ENCODE results near the gene ITSN1. TPM values are rescaled to one million over a fixed set of nuclear protein-coding genes. Genes with fewer than 3 reads are reported as not detected.

ITSN1 gene
- total and polyA plus RNA-seq, 4 donors = 20.3 to 112 (median 40.2) TPM

DNA sequence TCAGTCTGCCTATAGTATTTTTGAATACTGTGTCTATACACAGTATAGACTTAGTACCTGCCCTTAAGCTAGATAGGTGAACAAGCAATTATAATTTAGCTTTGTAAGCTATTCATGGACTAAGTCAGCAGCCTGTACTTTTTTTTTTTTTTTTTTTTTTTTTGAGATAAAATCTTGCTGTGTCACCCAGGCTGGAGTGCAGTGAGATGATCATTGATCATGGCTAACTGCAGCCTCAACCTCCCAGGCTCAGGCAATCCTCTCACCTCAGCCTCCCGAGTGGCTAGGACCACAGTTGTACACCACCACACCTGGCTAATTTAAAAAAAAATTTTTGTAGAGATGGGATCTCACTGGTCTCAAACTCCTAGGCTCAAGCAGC is 17.3 kb downstream of the ITSN1 start:
- WGBS = 96% methylated on average over 1 of the region's 1 CpG

More for the DNA sequence above, 17.3 kb downstream of the ITSN1 start:
- H3K4me3 ChIP-seq (ENCODE audit: low read depth in 1 of 3, low read length in 3 of 3) = no peak overlapping the region
- H3K4me1 ChIP-seq (ENCODE audit: control insufficient read depth in 4 of 4, insufficient read depth in 4 of 4, low read length in 3 of 4) = peaks cover 2 to 18% (median 11%) of the 10 kb centered on the region in 4 donors
- H3K9me3 ChIP-seq (ENCODE audit: control insufficient read depth in 4 of 4, low read length in 3 of 4) = no peaks in the 10 kb centered on the region
- no peaks in the 10 kb centered on the region for H3K27me3 ChIP-seq (ENCODE audit: control insufficient read depth in 4 of 4, insufficient read depth in 4 of 4, low read length in 3 of 4)
- H3K27ac ChIP-seq (ENCODE audit: low read depth in 1 of 2, low read length in 2 of 2) = no peak overlapping the region
- DNase-seq (ENCODE audit: low spot score) = no peak
- TF ChIP-seq HNF4G (IDR thresholded peaks at IDR 0.05) (no peak), RXRA (IDR thresholded peaks at IDR 0.05) (no peak), YY1 (IDR thresholded peaks at IDR 0.05) (no peak), NR2F2 (IDR thresholded peaks at IDR 0.05) (no peak), FOXA2 (IDR thresholded peaks at IDR 0.05) (no peak), TAF1 (conservative IDR thresholded peaks at IDR 0.05) (no peak), JUND (IDR thresholded peaks at IDR 0.05) (no peak), SP1 (IDR thresholded peaks at IDR 0.05) (no peak), FOXA1 (IDR thresholded peaks at IDR 0.05) (no peak), GABPA (IDR thresholded peaks at IDR 0.05 in 1 of 2, conservative IDR thresholded peaks at IDR 0.05 in 1 of 2) (no peak), RAD21 (IDR thresholded peaks at IDR 0.05) (no peak), HNF4A (conservative IDR thresholded peaks at IDR 0.05) (no peak), EGR1 (IDR thresholded peaks at IDR 0.05; ENCODE audit: low read depth in 2 of 2) (no peak)
- TF ChIP-seq, protein P1, sequence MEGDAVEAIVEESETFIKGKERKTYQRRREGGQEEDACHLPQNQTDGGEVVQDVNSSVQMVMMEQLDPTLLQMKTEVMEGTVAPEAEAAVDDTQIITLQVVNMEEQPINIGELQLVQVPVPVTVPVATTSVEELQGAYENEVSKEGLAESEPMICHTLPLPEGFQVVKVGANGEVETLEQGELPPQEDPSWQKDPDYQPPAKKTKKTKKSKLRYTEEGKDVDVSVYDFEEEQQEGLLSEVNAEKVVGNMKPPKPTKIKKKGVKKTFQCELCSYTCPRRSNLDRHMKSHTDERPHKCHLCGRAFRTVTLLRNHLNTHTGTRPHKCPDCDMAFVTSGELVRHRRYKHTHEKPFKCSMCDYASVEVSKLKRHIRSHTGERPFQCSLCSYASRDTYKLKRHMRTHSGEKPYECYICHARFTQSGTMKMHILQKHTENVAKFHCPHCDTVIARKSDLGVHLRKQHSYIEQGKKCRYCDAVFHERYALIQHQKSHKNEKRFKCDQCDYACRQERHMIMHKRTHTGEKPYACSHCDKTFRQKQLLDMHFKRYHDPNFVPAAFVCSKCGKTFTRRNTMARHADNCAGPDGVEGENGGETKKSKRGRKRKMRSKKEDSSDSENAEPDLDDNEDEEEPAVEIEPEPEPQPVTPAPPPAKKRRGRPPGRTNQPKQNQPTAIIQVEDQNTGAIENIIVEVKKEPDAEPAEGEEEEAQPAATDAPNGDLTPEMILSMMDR (IDR thresholded peaks at IDR 0.05; ENCODE audit: low read depth, low read length, missing input control) = no peak
- TF ChIP-seq, protein P2, sequence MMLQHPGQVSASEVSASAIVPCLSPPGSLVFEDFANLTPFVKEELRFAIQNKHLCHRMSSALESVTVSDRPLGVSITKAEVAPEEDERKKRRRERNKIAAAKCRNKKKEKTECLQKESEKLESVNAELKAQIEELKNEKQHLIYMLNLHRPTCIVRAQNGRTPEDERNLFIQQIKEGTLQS (IDR thresholded peaks at IDR 0.05) = no peak
- TF ChIP-seq, protein P3, sequence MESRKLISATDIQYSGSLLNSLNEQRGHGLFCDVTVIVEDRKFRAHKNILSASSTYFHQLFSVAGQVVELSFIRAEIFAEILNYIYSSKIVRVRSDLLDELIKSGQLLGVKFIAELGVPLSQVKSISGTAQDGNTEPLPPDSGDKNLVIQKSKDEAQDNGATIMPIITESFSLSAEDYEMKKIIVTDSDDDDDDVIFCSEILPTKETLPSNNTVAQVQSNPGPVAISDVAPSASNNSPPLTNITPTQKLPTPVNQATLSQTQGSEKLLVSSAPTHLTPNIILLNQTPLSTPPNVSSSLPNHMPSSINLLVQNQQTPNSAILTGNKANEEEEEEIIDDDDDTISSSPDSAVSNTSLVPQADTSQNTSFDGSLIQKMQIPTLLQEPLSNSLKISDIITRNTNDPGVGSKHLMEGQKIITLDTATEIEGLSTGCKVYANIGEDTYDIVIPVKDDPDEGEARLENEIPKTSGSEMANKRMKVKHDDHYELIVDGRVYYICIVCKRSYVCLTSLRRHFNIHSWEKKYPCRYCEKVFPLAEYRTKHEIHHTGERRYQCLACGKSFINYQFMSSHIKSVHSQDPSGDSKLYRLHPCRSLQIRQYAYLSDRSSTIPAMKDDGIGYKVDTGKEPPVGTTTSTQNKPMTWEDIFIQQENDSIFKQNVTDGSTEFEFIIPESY (IDR thresholded peaks at IDR 0.05) = no peak
- TF ChIP-seq, protein P4, sequence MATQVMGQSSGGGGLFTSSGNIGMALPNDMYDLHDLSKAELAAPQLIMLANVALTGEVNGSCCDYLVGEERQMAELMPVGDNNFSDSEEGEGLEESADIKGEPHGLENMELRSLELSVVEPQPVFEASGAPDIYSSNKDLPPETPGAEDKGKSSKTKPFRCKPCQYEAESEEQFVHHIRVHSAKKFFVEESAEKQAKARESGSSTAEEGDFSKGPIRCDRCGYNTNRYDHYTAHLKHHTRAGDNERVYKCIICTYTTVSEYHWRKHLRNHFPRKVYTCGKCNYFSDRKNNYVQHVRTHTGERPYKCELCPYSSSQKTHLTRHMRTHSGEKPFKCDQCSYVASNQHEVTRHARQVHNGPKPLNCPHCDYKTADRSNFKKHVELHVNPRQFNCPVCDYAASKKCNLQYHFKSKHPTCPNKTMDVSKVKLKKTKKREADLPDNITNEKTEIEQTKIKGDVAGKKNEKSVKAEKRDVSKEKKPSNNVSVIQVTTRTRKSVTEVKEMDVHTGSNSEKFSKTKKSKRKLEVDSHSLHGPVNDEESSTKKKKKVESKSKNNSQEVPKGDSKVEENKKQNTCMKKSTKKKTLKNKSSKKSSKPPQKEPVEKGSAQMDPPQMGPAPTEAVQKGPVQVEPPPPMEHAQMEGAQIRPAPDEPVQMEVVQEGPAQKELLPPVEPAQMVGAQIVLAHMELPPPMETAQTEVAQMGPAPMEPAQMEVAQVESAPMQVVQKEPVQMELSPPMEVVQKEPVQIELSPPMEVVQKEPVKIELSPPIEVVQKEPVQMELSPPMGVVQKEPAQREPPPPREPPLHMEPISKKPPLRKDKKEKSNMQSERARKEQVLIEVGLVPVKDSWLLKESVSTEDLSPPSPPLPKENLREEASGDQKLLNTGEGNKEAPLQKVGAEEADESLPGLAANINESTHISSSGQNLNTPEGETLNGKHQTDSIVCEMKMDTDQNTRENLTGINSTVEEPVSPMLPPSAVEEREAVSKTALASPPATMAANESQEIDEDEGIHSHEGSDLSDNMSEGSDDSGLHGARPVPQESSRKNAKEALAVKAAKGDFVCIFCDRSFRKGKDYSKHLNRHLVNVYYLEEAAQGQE (IDR thresholded peaks at IDR 0.05) = no peak
- TF ChIP-seq, protein P5, sequence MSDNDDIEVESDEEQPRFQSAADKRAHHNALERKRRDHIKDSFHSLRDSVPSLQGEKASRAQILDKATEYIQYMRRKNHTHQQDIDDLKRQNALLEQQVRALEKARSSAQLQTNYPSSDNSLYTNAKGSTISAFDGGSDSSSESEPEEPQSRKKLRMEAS (IDR thresholded peaks at IDR 0.05) = no peak
- H3K36me3 ChIP-seq (ENCODE audit: control insufficient read depth in 4 of 4, insufficient read depth in 3 of 4, low read depth in 1 of 4, low read length in 3 of 4) = no peaks in the 10 kb centered on the region
- no peak overlapping the region for H3K9ac ChIP-seq (ENCODE audit: low read depth in 1 of 2, low read length in 2 of 2)

Data from liver (tissue), 9 donors.